Nephron (organoid): ENCODE results near the gene STAM2.
A peak's percentile ranks its signal among the peaks of the same experiment; 100 is the strongest.
"Not testable (repeated sequence)": the region's sequence is repeated elsewhere in the genome, so short reads cannot be mapped to it uniquely, and the experiment has no call there.

Source experiments
- H3K27ac Mint-ChIP-seq, 3 experiments: 2 replicates each; pipeline ENCODE4 v1.8.0; 2020; ENCODE audit warnings: mixed read lengths in 3 of 3, mild to moderate bottlenecking in 2 of 3, moderate library complexity in 1 of 3
- H3K27me3 Mint-ChIP-seq: 2 replicates; pipeline ENCODE4 v1.8.0; 2021; ENCODE audit warnings: low read depth, mild to moderate bottlenecking, moderate library complexity, mixed read lengths
- H3K36me3 Mint-ChIP-seq: 2 replicates; pipeline ENCODE4 v1.8.0; 2020; ENCODE audit warnings: low read depth, mixed read lengths
- H3K4me1 Mint-ChIP-seq: 2 replicates; pipeline ENCODE4 v1.8.0; 2020; ENCODE audit warnings: mixed read lengths
- H3K4me3 Mint-ChIP-seq, 3 experiments: 2 replicates each; pipeline ENCODE4 v1.8.0; 2020; ENCODE audit warnings: mild to moderate bottlenecking in 3 of 3, mixed read lengths in 3 of 3, moderate library complexity in 2 of 3
- H3K9me3 Mint-ChIP-seq: 2 replicates; pipeline ENCODE4 v1.8.0; 2020; ENCODE audit warnings: mixed read lengths
- CTCF ChIP-seq, 3 experiments: fragments of 200-600 bp; sonication (generic); IDR thresholded peaks; one replicate each; pipeline ENCODE4 v1.5.0; 2021; ENCODE audit warnings: antibody characterized with exemption in 3 of 3; ENCODE audit not compliant: unreplicated experiment in 3 of 3

Gene STAM2

GRCh38 chr2:152201466-152201830 is 25.9 kb upstream of the STAM2 start:
- Mint-ChIP-seq H3K27me3 (peaks cover 5% of the 10 kb centered on the region), H3K9me3 (peaks cover 13% of the 10 kb centered on the region), H3K4me1 (no peaks in the 10 kb centered on the region), H3K4me3 (no peak overlapping the region), H3K27ac (no peak overlapping the region), H3K36me3 (no peaks in the 10 kb centered on the region)
- TF ChIP-seq CTCF (IDR thresholded peaks at IDR 0.05; ENCODE audit: unreplicated experiment in 3 of 3): no peak

- peaks cover 19% of the 10 kb centered on the region for H3K9me3 Mint-ChIP-seq
- H3K4me1 Mint-ChIP-seq: no peaks in the 10 kb centered on the region
- H3K27ac Mint-ChIP-seq: no peak overlapping the region
- peaks cover 5% of the 10 kb centered on the region for H3K27me3 Mint-ChIP-seq
- no peak for TF ChIP-seq CTCF (IDR thresholded peaks at IDR 0.05; ENCODE audit: unreplicated experiment in 3 of 3)
- H3K36me3 Mint-ChIP-seq: no peaks in the 10 kb centered on the region
- H3K4me3 Mint-ChIP-seq: no peak overlapping the region
Measured at GRCh38 chr2:152200565-152201465, 25.3 kb upstream of the STAM2 start.

- Mint-ChIP-seq H3K27me3 (peaks cover 5% of the 10 kb centered on the region), H3K36me3 (no peaks in the 10 kb centered on the region), H3K4me3 (no peak overlapping the region), H3K27ac (no peak overlapping the region), H3K4me1 (no peaks in the 10 kb centered on the region), H3K9me3 (peaks cover 23% of the 10 kb centered on the region)
- no peak for TF ChIP-seq CTCF (IDR thresholded peaks at IDR 0.05; ENCODE audit: unreplicated experiment in 3 of 3)
Measured at GRCh38 chr2:152200101-152200500, 24.5 kb upstream of the STAM2 start.

- no peaks in the 10 kb centered on the region for H3K4me1 Mint-ChIP-seq
- H3K36me3 Mint-ChIP-seq: no peaks in the 10 kb centered on the region
- H3K9me3 Mint-ChIP-seq: peaks cover 31% of the 10 kb centered on the region
- no peak overlapping the region for H3K27ac Mint-ChIP-seq
- H3K27me3 Mint-ChIP-seq: peaks cover 1% of the 10 kb centered on the region
- H3K4me3 Mint-ChIP-seq: no peak overlapping the region
- no peak for TF ChIP-seq CTCF (IDR thresholded peaks at IDR 0.05; ENCODE audit: unreplicated experiment in 3 of 3)
Measured at GRCh38 chr2:152198499-152198898, 22.9 kb upstream of the STAM2 start.

- H3K27ac Mint-ChIP-seq, H3K36me3 Mint-ChIP-seq, H3K4me1 Mint-ChIP-seq, H3K4me3 Mint-ChIP-seq, H3K27me3 Mint-ChIP-seq: not testable (repeated sequence)
- H3K9me3 Mint-ChIP-seq: peaks cover 38% of the 10 kb centered on the region
Measured at GRCh38 chr2:152197508-152198284, 22.1 kb upstream of the STAM2 start.

- Mint-ChIP-seq H3K27me3 (no peaks in the 10 kb centered on the region), H3K27ac (no peak overlapping the region), H3K4me3 (no peak overlapping the region), H3K9me3 (peaks cover 15% of the 10 kb centered on the region), H3K4me1 (no peaks in the 10 kb centered on the region), H3K36me3 (no peaks in the 10 kb centered on the region)
- TF ChIP-seq CTCF (IDR thresholded peaks at IDR 0.05; ENCODE audit: unreplicated experiment in 3 of 3): peak; percentile 82 to 90 (median 82)
Measured at GRCh38 chr2:152189622-152190495, 14.3 kb upstream of the STAM2 start.

- not testable (repeated sequence) for H3K27me3 Mint-ChIP-seq, H3K27ac Mint-ChIP-seq, H3K4me3 Mint-ChIP-seq, H3K9me3 Mint-ChIP-seq, H3K36me3 Mint-ChIP-seq, H3K4me1 Mint-ChIP-seq
Measured at GRCh38 chr2:152186808-152187207, 11.2 kb upstream of the STAM2 start.
